Measurements from ENCODE around the gene FARSB.
"Not testable (repeated sequence)": the region's sequence is repeated elsewhere in the genome, so short reads cannot be mapped to it uniquely, and the experiment has no call there.

FARSB gene

DNA sequence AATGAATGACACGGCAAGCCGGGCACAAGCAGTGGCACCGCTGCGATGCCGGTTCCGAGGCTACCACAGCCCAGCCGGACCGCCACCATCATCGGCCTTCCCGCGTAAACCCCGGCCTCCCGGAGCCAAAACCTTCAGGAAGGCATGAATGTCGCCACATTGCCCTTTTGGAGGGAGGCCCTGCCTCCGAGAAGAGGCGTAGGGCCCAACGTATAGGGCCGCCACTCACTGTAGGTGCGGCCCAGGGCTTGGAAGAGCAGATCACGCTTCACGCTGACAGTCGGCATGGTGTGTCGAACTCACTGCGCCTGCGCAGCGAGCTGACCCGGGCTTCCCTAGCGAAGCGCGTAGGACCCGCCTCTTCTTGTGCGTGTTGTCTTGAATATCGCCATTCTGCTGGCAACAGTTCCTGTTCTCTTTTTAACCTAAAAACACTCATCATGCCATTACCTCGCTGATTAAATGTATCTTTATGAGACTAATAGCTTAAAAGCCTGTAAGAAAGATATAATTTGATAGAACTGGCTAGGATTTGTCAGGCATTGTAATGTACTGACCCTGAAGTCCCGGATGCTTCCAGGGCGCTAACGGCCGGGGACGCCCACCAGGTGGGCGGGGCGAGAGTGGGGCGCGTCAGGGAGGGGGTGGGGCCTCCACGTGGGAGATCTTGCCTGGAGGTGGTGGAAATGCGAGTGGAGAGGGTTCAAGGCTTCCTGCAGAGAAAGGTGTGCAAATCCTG, at the start of gene FARSB:
Gene FARSB, minus strand, starts transcription at position 306 of the 739 bp plus-strand sequence. Its CDS starts 19 bp downstream, at position 287.
- DNase-seq: peak; percentile 96

DNA sequence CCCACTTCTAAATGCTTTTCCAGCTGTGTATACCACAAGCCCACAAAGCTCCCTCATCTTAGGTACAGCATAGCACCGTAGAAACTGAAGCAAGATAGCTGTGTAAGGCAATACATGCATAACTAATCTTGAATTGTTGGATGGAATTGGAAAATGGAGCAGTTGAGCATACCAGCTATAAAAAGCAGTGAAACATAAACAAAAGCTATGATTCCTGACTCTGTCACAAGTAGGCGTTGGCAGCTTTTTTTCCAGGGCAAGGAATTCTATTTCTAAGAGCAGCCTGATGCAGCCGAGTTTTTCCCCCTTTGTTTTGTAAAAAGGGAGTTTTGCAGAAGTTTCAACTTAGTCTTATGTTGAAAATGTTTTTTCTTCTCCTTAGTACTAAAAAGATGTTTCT, 48.0 kb upstream of the FARSB start:
- DNase-seq: no peak

GRCh38 chr2:222703091-222703490, 47.2 kb upstream of the FARSB start:
- DNase-seq: no peak

DNA sequence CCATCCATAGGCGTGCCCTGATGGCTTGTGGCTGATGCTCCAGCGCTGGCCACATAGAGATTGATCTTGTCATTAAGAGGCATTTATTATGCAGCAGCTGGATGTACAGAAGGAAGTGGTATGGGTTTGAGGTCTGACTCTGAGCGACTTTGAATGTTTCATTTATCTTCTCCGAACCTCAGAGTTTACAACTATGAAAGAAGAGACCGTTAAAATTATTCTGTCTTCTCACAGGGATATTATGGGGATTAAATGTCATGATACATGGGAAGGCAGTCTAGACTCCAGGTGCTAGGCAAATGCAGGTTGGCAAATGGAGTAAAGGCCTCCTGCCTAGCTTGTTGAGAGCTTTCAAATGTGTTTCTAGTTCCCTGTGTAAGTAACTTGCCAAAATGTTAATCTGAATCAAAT, 45.8 kb upstream of the FARSB start:
- no peak for DNase-seq

DNA sequence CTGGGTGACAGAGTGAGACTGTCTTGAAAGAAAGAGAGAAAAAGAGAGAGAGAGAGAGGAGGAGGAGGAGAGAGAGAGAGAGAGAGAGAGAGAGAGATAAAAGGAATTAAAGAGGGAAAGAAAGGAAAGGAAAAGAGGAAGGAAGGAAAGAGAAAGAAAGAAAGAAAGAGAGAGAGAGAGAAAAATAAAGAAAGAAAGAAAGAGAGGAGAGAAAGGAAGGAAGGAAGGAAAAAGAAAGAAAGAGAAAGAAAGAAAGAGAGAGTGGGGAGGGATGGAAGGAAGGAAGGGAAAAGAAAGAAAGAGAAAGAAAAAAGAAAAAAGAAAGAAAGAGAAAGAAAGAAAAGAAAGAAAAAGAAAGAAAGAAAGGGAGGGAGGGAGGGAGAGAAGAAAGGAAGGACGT, 45.3 kb upstream of the FARSB start:
- no peak for DNase-seq

DNA sequence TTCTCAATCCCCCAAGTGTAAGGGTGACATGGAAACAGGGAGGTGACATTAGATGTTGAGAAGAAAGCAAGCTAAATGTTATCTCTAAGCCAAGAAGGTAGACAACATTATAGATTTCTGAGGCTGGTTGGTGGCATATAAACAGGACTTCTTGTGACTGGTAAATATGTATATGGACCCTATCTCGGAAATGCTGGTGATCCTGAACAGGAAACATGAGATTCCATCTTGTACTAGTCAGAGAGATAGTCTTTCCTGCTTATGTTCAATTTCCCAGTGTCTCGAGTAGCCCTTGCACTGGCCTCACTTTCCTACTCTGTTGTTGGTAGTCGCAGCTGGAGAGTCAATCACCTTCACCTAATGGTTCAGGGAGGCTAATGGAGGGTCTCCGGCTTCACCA, 42.4 kb upstream of the FARSB start:
- DNase-seq: no peak

DNA sequence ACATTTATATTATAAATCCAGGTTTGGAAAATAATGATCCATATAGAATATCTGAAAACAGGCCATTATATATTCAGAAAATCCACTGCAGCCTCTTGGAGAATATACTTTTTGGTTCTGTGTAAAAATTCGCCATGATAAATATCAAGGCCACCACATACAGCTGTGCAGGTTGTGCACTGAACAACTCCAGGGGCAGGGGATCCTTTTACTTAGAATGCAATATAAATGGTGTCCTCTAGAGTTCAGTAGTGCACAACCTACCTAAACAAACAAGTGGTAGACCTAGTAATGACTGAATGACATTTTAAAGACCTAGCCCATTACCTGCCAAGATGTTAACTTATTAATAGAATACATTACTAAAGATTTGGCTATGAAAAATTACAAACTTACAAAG, 37.9 kb upstream of the FARSB start:
- no peak for DNase-seq

- DNase-seq: not testable (repeated sequence)
Measured at GRCh38 chr2:222693413-222693812, 37.5 kb upstream of the FARSB start.

DNA sequence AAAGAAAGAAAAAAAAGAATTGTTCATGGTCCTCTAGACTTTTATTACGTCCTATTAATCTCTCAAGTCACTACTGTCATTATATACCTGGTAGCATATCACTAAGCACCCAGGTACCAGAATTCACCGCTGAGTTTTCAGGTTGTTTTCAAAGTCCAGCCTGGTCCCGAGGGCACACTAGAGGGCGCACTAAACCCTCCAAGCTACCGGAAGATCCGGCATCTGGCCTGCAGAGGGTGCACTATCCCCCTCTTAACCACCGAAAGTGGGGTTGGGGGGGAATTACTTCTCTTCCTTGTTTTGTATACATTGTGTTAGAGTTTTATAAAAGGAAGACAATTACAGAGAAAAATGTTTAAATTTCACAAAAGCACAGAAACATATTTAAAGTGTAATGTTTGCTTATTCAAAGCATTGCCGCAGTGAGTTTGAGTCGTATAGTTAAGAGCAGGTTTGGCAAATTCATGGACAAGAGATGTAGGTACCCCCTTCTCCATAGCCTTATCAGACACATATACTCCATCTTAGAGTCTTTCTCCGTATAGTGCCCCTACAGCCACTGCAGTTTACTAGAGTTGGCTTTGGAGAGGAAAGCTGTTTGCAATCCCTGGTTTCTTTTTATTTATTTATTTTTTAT, 34.8 kb upstream of the FARSB start:
- no peak for DNase-seq

- no peak for DNase-seq
Measured at GRCh38 chr2:222689322-222689721, 33.4 kb upstream of the FARSB start.

GRCh38 chr2:222688917-222689316, 33.0 kb upstream of the FARSB start:
- DNase-seq: no peak

GRCh38 chr2:222686086-222686750, 30.3 kb upstream of the FARSB start:
- DNase-seq: no peak

GRCh38 chr2:222683805-222684204, 27.9 kb upstream of the FARSB start:
- no peak for DNase-seq

DNA sequence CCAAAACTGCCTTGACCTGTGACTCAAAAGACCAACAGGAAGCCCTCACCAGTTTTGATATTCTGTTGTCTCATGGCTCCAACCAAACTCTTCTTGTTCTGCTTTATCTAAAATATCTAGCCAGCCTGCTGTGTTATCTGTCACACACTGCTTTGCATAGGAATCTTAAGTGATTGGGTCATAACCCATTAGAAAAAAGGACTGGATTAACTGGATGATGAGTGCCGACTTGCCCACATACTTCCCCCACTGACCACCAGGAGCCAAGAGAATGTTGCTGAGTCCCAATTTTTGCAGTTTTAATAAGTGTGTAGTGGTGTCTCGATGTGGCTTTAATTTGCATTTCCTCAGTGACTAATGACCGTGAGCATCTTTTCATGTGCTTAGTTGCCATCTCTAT, 22.1 kb upstream of the FARSB start:
- DNase-seq: no peak

DNA sequence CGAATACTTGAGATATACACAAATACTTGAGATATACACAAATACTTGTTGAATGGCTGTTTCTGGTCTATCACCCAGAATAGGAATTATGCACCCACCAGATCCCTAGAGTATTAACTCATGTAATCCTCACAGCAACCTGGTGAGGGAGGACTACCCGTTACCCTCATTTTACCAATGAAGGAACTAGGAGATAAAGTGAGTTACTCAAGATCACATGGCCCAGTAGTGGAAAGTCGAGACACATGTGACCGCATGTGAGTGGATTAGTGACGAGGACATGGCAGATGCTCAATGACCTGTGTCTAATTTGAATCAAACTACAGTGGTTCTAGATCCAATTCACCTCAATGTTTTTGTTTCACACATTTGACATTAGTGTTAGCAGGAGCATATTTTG, 18.0 kb upstream of the FARSB start:
- DNase-seq: no peak

DNA sequence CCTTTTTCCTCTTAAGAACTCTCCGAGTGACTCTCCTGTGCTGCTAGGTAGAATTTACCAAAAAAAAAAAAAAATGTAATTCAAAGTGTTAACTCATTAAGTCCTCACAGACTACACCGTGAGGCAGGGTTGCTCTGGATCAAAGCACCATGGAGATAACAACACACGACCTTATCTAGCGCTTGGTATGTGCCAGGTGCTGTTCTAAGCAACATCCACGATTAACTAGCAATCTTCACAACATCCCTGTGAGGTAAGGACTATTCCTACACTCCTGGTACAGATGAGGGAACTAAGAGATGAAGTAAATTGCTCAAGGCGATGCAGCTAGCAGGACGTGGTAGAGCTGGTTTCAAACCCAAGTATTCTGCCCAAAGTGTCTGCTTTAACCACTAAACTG, 17.4 kb upstream of the FARSB start:
- no peak for DNase-seq

DNA sequence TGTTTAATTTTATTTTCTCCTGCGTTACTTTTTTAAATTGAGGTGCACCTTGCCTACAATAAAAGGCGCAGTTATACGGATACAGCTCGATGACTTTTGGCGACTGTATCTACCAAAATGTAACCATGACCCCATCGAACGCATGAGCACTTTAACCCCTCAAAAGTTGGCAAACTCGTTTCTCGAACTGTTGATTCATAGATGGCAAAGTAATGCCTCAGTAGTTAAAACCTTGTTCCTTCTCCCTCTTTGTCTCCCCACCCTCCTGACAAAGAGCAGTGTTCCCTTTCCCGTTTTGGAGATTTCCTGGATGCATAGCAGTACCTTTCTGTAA, 16.1 kb upstream of the FARSB start:
- DNase-seq: no peak

- no peak for DNase-seq
Measured at GRCh38 chr2:222671259-222672067, 15.6 kb upstream of the FARSB start, which contains the start of gene MOGAT1. TSS of gene MOGAT1 (plus strand) at chr2:222671658. CDS start at chr2:222671786, 128 bp downstream.

DNA sequence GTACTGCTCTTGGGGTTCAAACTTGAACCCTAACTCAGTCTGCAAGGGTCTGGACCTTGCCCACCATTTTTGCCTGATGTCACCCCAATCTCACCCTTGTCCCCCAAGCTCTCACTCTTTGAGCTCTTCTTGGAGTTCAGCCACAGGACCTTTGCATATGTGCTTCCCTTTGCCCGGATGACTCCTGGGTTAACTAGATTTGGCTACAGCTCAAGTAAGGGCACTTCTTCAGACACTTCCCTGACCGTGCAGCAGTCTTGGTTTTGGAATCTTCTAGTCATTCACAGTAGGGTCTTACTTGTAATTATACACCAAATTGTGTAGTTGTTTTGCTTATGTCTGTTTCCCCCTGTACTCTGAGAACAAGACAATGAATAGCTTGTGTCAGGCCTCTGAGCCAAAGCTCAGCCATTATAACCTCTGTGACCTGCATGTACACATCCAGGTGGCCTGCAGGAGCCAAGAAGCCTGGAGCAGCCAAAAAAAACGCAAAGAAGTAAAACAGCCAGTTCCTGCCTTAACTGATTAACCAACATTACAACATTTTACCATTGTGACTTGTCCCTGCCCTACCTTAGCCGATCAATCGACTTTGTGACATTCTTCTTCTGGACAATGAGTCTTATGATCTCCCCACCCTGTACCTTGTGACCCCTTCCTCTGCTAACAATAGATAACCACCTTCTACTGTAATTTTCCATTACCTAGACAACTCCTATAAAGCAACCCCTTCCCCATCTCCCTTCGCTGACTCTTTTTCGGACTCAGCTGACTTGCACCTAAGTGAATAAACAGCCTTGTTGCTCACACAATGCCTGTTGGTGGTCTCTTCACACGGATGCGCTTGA, 14.5 kb upstream of the FARSB start:
- no peak for DNase-seq

DNA sequence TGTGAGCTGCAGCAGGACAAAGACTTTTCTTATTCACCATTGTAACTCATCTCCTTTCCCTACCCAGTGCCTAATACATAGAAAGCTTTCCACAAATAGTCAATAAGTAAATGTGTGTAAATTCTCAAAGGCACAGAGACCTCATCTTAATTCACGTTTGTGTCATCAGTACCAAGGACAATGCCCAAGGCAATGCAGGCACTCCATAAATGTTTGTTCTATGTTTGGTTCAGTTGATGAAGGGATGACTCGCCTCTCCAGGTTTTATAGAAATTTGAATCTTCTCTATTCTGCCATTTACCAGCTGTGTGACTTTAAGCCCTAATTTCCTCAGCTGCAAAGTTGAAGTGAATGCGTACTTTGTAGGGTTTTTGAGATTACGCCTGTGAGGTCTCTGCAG, 13.5 kb upstream of the FARSB start:
- DNase-seq: no peak

GRCh38 chr2:222668494-222669154, 12.7 kb upstream of the FARSB start:
- DNase-seq: no peak

GRCh38 chr2:222663479-222663878, 7.6 kb upstream of the FARSB start:
- DNase-seq: no peak

Measured in NCI-H1436 treated with DMSO at 0.1 percent for 48 hours (cell line).